ENCODE measurements around the gene MMP14. TPM values are rescaled to one million over a fixed set of nuclear protein-coding genes. Genes with fewer than 3 reads are reported as not detected.

Gene MMP14
- total and polyA plus RNA-seq, 12 donors = 15.5 to 161 (median 71.1) TPM

DNA sequence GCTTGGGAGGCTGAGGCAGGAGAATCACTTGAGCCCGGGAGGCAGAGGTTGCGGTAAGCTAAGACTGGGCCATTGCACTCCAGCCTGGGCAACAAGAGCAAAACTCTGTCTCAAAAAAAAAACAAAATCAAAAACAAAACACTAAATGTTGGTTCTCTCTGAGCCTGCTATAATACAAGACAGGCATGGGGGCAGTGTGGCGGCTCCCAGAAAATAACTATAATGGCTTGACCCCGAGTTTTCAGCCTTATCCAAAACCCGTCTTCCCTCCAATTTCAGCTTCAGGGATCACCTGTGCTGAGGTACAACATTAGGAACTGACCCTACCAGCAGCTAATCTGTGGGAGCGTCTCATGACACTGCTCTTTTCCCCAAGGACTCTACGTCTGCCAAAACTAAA, 22.0 kb upstream of the MMP14 start:
- peak overlapping the region in 1 of 4 donors; percentile 41 for H3K4me3 ChIP-seq
- peaks cover 0 to 6% of the 10 kb centered on the region in 2 donors for H3K4me1 ChIP-seq (replicated peaks in 1 of 2)
- TF ChIP-seq POLR2A (IDR thresholded peaks at IDR 0.05) = no peak
- TF ChIP-seq, protein P1, sequence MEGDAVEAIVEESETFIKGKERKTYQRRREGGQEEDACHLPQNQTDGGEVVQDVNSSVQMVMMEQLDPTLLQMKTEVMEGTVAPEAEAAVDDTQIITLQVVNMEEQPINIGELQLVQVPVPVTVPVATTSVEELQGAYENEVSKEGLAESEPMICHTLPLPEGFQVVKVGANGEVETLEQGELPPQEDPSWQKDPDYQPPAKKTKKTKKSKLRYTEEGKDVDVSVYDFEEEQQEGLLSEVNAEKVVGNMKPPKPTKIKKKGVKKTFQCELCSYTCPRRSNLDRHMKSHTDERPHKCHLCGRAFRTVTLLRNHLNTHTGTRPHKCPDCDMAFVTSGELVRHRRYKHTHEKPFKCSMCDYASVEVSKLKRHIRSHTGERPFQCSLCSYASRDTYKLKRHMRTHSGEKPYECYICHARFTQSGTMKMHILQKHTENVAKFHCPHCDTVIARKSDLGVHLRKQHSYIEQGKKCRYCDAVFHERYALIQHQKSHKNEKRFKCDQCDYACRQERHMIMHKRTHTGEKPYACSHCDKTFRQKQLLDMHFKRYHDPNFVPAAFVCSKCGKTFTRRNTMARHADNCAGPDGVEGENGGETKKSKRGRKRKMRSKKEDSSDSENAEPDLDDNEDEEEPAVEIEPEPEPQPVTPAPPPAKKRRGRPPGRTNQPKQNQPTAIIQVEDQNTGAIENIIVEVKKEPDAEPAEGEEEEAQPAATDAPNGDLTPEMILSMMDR (IDR thresholded peaks at IDR 0.05) = no peak
- intact Hi-C loops (cut with DNase I) = loop anchor here in 1 of 2 donors (10.0 kb wide), 1 partner anchor 160 kb away; no protein-coding TSS in a partner anchor
- H3K9me3 ChIP-seq (replicated peaks in 1 of 3) = no peaks in the 10 kb centered on the region
- H3K27me3 ChIP-seq = no peaks in the 10 kb centered on the region
- no peaks in the 10 kb centered on the region for H3K36me3 ChIP-seq (replicated peaks in 1 of 2)
- H3K27ac ChIP-seq = peak overlapping the region in 1 of 5 donors; percentile 80
- no peak for DNase-seq
- 65 to 78% (median 70%) methylated on average over 7 of the region's 7 CpGs for WGBS, 4 donors

DNA sequence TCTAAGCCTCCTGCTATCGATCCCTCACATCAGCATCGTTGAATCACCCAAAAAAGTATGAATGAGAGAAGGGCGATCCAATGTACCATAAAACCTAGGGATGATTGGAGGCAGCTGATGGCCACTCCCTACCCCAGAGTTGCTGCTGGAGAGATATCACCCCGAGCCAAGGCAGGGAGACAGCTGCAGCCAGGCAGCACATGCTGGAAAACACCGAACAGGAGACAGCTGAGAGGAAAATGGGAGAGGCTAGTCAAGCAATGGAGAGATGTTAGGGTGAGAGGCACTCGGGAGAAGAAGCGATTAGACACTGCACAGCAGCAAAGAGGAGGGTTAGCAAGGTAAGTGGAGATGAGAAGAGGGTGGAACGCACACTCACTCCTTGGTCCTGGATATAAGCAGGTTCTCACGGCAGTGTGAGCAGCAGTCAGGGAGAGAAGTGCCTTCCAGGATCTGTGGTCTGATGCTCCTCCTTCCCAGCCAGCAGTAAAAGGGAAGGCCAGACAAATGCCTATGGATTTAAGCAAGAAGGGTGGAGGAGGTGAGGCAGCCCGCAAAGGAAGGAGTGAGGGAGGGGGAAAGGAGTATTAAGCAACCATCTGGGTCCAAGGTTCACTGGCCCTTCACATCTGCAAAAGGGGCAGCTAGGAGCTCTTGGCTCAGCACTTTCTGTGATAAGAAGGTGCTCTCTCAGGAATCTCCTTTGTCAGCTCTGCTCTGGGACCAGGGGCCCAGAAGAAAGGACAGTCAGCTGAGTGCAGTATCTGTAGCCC, 21.3 kb upstream of the MMP14 start, which contains the start of gene SLC7A7:
Gene SLC7A7, minus strand, starts transcription at position 495 of the 773 bp plus-strand sequence. CDS start 2,037 bp downstream, outside the sequence.
- H3K27ac ChIP-seq = peak within 1 kb of the TSS in 2 of 5 donors; percentile 41 to 80
- no peak for DNase-seq
- H3K9me3 ChIP-seq (replicated peaks in 1 of 3) = no peaks in the 10 kb centered on the region
- WGBS, 4 donors = 53 to 64% (median 60%) methylated on average over 10 of the region's 10 CpGs
- peak within 1 kb of the TSS in 1 of 4 donors; percentile 41 for H3K4me3 ChIP-seq
- H3K4me1 ChIP-seq (replicated peaks in 1 of 2) = peaks cover 0 to 11% of the 10 kb centered on the region in 2 donors
- H3K27me3 ChIP-seq = no peaks in the 10 kb centered on the region
- TF ChIP-seq, protein P1 (IDR thresholded peaks at IDR 0.05) = no peak
- no peak for TF ChIP-seq POLR2A (IDR thresholded peaks at IDR 0.05)
- intact Hi-C loops (cut with DNase I) = loop anchor here in 1 of 2 donors (5.0 to 10.0 kb wide), 2 partner anchors 160 to 258 kb away; no protein-coding TSS in a partner anchor
- H3K36me3 ChIP-seq (replicated peaks in 1 of 2) = no peaks in the 10 kb centered on the region

DNA sequence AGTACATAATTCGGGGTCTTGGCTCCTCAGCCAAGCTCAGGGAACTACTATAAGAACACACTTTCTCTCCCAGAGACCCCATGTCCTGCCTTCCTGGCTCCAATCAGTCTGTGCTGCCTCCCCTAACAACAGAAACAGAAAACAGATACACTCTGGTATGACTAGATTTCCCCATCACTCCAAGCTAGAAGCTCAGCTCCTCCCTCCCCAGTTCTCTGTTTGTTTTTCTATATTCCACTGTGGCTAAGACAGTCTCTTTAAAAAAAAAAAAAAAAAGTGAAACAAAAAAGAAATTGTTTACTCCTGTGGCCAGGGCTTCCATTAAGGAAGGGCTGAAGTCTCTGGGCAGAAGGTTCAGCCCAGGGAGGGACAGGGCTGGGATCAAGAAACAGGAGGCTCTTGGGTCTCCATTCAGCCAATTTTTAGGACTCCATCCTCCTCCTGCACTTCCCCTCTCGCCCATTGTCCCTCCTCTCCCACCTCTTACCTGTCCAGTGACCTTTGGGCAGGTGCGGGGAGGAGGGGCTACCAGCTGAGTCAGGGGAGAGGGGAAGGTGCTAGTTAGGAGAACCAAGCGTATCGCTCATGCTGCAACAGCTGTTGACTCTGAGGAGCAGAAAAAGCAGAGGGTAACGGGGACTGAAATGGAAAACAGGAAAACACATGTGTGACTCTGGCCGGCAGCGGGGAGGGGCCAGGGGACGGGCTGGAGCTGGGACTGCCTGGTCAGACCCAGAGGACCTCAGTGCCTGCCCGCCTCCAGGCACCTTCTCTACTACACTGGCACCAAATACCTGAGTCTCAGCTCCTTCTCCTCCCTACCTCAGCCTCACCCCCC, 17.0 kb upstream of the MMP14 start:
- Histone ChIP-seq H3K27ac (peak overlapping the region in 2 of 5 donors; percentile 43 to 49), H3K4me3 (peak overlapping the region in 1 of 4 donors; percentile 12), H3K36me3 (replicated peaks in 1 of 2) (no peaks in the 10 kb centered on the region), H3K9me3 (replicated peaks in 1 of 3) (no peaks in the 10 kb centered on the region), H3K27me3 (no peaks in the 10 kb centered on the region), H3K4me1 (replicated peaks in 1 of 2) (peaks cover 0 to 26% of the 10 kb centered on the region in 2 donors)
- 20 to 27% (median 25%) methylated on average over 10 of the region's 10 CpGs for WGBS, 4 donors
- TF ChIP-seq, protein P1 (IDR thresholded peaks at IDR 0.05) = no peak
- TF ChIP-seq POLR2A (IDR thresholded peaks at IDR 0.05) = no peak
- peak in 1 of 7 donors; percentile 28 for DNase-seq
- intact Hi-C loops (cut with DNase I) = loop anchor here in 1 of 2 donors (5.0 to 10.0 kb wide), 2 partner anchors 165 to 262 kb away; no protein-coding TSS in a partner anchor

DNA sequence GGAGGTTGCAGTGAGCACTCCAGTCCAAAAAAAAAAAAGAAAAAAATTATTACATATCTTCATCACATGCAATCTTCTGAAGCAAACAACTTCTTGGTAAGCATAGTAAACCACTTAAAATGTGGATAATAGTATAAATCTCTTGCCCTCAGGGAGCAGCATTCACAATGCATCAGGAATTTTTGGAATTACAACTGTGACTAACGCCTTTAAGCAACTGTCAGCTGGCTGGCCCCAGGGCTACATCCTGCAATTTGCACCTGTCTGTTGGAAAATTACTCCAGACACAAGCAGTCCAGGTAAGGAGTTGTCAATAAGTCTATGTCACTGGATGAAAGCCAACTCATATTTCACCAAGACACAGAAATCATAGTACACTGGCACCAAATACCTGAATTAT, 15.7 kb upstream of the MMP14 start:
- TF ChIP-seq POLR2A (IDR thresholded peaks at IDR 0.05) = no peak
- TF ChIP-seq, protein P1 (IDR thresholded peaks at IDR 0.05) = no peak
- Histone ChIP-seq H3K9me3 (replicated peaks in 1 of 3) (no peaks in the 10 kb centered on the region), H3K27ac (no peak overlapping the region), H3K36me3 (replicated peaks in 1 of 2) (no peaks in the 10 kb centered on the region), H3K4me3 (no peak overlapping the region), H3K4me1 (replicated peaks in 1 of 2) (peaks cover 0 to 26% of the 10 kb centered on the region in 2 donors), H3K27me3 (no peaks in the 10 kb centered on the region)
- DNase-seq = no peak
- intact Hi-C loops (cut with DNase I) = loop anchor here (5.0 to 10.0 kb wide), 2 partner anchors 37 to 266 kb away; no protein-coding TSS in a partner anchor
- 83 to 94% (median 83%) methylated on average over 1 of the region's 1 CpG for WGBS, 4 donors

Data from adrenal gland (tissue), 12 donors.